ENCODE measurements around the gene ALKBH2.
"Not testable (repeated sequence)": the region's sequence is repeated elsewhere in the genome, so short reads cannot be mapped to it uniquely, and the experiment has no call there.

The ALKBH2 gene

DNA sequence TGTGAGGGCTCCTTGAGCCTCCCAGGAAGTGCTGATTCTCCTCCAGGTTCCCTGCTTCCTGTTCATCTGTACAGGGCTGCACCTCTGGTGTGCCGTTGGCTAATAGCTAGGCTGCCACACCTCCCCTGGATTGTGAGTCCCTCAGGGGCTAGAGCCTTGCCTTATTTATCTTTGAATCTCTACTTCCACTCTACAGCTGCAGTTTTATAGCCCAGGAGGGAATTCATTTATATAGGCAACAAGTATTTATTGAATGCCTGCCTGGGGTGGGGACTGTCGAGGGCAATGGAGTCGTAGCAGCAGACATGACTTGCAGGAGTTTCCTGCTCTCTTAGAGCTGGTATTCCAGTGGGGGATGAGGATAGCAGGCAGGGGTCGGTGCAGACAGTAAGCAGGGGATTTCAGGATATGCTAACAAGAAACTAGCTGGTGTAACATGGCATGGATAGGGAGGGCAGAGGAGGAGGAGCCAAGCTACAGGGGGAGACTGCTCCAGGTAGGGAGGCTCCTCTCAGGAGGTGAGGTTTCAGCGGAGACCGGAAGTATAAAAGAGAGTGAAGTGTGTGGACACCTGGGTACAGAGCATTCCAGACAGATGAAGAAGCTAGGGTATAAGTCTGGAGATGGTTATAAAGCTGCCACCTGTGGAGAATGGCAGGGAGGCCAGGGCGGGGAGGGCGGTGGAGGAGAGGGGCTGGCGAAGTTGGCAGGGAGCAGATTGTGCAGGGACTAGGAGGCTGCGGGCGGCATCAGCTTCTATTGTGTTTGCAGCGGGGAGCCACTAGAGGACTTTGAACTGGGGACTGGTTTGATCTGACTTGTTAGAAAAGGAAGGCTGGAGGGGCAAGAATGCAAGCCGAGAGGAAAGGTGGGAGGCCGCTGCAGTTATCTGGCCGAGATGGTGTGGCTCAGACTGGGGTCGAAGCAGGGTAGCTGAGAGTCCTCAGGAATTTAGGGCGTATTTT is 23.7 kb downstream of the ALKBH2 start:
- DNase-seq (ENCODE audit: low read depth in 2 of 2) = no peak

DNA sequence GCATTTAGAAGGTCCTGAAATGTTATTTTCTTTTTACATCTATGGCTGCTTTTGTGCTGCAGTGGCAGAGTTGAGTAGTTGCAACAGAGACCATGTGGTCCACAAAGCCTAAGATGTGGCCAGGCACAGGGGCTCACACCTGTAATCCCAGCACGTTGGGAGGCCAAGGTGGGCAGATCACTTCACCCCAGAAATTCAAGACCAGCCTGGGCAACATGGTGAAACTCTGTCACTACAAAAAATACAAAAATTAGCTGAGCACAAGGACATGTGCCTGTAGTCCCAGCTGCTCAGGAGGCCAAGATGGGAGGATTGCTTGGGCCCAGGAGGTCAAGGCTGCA is 27.4 kb downstream of the ALKBH2 start:
- DNase-seq (ENCODE audit: low read depth in 2 of 2) = no peak

DNA sequence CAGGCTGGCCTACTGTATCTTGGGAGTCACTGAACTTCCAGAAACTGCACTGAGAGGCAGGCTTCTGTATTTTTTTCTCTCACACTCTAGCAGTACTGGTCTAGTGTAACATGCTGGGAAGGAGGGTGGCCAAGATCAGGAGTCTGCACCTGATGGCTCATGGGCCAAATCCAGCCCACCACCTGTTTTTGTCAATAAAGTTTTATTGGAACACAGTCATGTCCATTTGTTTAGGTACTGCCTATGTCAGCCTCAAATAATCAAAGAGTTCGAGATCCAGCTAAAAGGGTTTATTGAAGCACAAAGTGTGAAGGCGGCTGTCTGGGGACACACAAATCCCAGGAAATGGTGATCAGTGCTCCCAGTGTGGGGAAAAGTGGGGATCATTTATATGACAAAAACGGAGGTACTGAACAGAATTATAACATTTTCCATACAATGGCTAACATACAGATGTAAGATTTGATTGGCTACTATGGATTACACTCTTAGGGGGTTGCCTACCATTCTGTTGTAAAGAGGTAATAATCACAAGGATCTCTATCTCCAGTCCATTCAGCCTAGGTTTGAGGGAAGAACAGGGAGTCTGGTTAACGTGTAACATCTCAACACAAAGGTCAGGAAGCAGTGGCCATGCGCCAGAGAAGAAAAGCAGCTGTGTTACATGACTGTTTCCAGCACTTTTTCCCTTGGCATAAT is 28.0 kb downstream of the ALKBH2 start:
- no peak for DNase-seq (ENCODE audit: low read depth in 2 of 2)

DNA sequence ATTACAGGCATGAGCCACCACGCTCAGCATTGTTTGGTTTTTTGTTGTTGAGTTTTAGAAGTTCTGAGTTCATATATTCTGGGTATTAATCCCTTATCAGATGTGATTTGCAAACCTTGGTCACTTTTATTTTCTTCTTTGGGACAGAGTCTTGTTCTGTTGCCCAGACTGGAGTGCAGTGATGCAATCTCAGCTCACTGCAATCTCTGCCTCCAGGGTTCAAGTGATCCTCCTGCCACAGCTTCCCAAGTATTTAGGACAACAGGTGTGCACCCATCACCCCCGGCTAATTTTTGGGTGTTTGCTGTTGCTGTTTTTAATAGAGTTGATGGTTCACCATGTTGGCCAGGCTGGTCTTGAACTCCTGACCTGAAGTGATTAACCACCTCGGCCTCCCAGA is 29.1 kb downstream of the ALKBH2 start:
- no peak for DNase-seq (ENCODE audit: low read depth in 2 of 2)

GRCh38 chr12:109058773-109059172 is 34.5 kb downstream of the ALKBH2 start:
- no peak for DNase-seq (ENCODE audit: low read depth in 2 of 2)

DNA sequence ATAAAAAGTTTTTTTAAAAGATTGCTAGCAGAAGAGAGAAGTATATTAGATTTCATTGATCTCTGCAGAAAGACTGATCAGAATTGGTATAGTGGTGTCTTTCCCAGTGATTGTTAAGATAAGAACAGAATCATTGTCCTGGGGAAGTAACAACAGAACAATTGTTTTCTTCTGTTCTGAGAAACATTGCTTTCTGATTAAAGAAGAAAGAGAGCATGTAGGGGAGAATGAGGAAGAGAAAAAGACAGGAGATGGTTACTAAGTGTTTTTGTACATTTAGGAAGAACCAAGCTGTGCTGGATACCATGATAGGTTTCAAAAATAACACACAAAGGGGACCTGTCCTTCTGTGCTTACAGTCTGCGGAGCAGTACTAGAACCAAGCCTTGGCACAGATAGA is 35.9 kb downstream of the ALKBH2 start:
- DNase-seq (ENCODE audit: low read depth in 2 of 2) = no peak

DNA sequence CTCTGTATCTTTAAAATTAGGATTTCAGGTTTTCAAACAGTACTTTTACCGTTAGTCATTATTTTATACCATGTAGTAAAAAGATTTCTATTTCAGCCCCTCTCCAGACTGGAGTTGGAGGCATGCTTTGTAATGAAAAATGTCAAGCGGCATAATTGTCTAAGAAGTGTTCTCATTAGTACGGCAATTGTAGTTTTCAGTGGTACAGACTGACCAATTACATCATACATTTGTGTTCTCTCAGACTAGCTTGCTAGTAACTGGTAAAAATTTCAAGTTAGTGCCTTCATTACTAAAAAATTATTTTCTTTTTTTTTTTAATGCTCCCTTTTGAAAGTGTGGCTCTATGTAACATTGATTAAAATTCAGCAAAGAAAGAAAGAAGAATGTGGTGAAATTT is 36.4 kb downstream of the ALKBH2 start:
- DNase-seq (ENCODE audit: low read depth in 2 of 2) = no peak

- no peak for DNase-seq (ENCODE audit: low read depth in 2 of 2)
Measured at GRCh38 chr12:109054520-109054919, 38.8 kb downstream of the ALKBH2 start.

DNA sequence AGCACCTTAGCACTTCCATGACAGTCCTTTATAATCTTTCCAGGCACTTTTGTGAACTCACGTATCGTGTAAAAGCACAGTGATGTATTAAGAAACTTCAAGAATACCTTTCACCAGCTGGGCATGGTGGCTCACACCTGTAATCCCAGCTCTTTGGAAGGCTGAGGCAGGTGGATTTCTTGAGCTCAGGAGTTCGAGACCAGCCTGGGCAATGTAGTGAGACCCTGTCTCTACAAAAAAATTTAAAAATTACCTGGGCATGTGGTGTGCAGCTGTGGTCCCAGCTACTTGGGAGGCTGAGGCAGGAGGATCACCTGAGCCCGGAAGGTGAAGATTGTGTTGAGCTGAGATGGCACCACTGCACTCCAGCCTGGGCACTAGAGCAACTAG is 39.2 kb downstream of the ALKBH2 start:
- not testable (repeated sequence) for DNase-seq (ENCODE audit: low read depth in 2 of 2)

- DNase-seq (ENCODE audit: low read depth in 2 of 2) = no peak
Measured at GRCh38 chr12:109053382-109054123, 39.7 kb downstream of the ALKBH2 start.

DNA sequence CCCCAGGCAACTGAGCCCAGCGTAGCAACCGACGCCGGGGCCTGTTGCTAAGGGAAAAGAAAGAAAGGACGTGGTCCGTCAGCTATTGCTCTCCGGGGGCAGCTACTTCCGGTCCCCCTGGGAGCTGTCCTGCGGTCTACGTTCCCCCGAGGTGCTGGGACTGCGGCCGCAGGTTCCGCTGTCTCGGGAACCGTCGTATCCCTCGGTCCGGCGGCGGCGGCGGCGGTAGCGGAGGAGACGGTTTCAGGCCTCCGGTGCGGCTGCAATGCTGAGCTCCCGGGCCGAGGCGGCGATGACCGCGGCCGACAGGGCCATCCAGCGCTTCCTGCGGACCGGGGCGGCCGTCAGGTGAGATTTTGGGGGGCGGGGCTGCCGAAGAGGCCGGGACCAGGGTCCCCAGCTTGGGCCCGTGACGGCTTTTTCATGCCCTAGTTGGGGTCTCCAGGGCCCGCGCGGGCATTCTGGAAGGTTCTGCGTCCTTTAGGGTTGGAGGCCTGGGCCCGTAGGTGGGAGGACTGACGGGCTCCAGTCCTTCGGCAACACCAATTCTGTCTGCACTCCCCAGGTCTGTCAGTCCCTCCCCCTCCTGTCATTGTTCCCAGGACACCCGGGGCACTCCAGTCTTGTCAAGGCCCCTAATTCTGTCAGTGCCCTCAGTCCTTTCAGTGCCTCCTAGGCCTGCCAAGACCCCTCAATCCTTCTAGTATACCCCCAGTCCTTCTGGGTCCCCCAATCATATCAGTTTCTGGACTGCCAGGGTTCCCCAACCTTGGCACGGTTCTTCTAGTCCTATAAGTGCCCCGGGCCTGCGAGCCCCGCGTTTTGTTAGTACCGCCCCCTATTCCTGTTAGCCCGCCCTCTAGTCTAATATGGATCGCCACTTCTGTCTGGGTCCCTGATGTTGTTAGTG is 40.6 kb downstream of the ALKBH2 start, which contains the start of gene USP30:
Gene USP30, plus strand, starts transcription at position 163 of the 910 bp plus-strand sequence. Its CDS starts 103 bp downstream, at position 266.
- peak; percentile 72 to 73 for DNase-seq (ENCODE audit: low read depth in 2 of 2)

DNA sequence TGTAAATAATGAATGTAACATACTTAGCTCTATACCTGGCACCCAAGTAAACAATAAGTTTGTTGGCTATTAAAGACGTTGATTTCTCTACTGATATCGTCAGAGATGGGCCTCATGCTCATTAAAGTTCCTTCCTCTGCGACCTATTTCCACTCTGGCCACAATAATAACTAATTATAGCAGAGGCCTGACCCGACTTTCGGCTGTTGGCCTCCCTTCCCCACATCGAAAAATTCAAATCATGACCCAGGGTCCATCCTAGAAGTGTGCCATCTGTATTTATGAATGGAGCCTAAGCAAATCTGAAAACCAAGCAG is 41.2 kb downstream of the ALKBH2 start:
- no peak for DNase-seq (ENCODE audit: low read depth in 2 of 2)

DNA sequence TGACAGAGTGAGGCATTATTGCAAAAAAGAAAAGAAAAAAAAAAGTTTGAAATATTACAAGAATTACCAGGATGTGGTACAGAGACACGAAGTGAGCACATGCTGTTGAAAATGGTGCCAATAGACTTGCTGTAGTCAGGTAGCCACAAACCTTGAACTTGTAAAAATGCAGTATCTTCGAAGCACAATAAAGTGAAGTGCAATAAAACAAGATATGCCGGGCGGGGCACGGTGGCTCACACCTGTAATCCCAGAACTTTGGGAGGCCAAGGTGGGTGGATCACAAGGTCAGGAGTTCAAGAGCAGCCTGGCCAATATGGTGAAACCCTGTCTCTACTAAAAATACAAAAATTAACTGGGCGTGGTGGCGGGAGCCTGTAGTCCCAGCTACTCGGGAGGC is 43.5 kb downstream of the ALKBH2 start:
- DNase-seq (ENCODE audit: low read depth in 2 of 2) = not testable (repeated sequence)

DNA sequence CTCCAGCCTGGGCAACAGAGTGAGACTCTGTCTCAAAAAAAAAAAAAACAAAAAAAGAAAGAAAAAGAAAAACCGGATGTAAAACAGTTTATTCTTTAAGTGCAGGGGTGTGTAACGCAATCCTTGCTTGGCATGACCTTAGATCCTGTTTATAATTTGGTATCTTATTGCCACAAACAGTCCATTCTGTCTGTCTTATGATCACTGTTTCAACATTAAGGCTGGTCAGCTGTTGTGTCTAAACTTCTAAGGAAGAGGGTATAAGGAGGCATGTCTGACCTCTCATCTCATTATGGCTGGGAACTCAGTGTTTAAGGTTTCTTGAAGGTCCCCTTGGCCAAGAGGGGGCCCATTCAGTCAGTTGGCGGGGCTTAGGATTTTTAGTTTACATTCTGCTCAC is 44.6 kb downstream of the ALKBH2 start:
- DNase-seq (ENCODE audit: low read depth in 2 of 2) = not testable (repeated sequence)

DNA sequence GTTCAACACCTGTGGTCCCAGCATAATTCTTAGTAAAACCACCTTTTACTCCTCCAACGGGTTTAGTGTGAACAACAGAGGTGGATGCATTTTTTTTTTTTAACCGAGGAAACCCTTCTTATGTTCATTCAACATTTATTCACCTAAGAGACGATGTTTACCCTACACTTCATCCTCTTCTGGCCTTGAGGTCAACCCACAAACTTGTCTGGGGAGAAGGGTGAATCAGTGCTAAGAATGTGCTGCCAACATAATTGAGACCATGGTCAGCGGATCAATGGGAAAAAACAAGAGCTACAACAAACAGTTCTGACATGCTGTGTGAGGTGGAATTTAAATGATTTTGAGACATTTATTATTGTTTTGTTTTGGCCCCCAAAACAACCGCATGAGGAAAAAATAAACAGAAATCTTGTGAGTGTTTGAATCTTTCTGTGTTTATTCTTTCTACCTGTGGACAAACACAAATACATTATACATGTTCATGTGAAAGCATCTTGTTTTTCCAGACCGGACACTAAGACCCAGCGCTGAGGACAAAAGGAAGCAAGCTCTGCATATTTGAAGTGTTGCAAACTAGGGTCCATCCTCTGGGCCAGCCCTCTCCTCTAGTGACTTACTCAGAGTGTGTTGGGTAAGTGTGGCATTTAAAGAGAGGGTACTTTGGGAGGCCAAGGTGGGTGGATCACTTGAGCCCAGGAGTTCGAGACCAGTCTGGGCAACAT is 46.0 kb downstream of the ALKBH2 start:
- DNase-seq (ENCODE audit: low read depth in 2 of 2) = no peak

DNA sequence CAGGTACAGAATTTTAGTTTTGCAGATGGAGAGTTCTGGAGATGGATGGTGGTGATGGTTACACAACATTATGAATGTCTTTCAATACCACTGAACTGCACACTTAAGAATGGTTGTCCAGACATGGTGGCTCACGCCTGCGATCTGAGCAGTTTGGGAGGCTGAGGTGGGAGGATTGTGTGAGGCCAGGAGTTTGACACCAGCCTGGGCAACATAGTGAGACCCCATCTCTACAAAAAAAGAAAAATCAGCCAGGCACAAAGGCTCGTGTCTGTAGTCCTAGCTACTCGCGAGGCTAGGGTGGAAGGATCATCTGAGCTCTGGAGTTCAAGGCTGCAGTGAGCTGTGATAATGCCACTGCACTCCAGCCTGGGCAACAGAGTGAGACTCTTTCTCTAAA is 49.0 kb downstream of the ALKBH2 start:
- DNase-seq (ENCODE audit: low read depth in 2 of 2) = no peak
